C4-2B (cell line): ENCODE measurements around the gene C16orf78.

Experiments
- CTCF ChIP-seq: fragments of 450-650 bp; conservative IDR thresholded peaks from 2 replicates; pipeline ENCODE4 v1.5.1; 2017; ENCODE audit warnings: mild to moderate bottlenecking
- ZFX ChIP-seq: fragments of 450-650 bp; IDR thresholded peaks from 2 replicates; pipeline ENCODE4 v1.6.1; 2017

- TF ChIP-seq CTCF (no peak), ZFX (no peak)
These were observed 22.7 kb downstream of the C16orf78 start for GRCh38 chr16:49396206-49396720.
